ENCODE data around the gene ISL2.
"Not testable (repeated sequence)": the region's sequence is repeated elsewhere in the genome, so short reads cannot be mapped to it uniquely, and the experiment has no call there.

The ISL2 gene

DNA sequence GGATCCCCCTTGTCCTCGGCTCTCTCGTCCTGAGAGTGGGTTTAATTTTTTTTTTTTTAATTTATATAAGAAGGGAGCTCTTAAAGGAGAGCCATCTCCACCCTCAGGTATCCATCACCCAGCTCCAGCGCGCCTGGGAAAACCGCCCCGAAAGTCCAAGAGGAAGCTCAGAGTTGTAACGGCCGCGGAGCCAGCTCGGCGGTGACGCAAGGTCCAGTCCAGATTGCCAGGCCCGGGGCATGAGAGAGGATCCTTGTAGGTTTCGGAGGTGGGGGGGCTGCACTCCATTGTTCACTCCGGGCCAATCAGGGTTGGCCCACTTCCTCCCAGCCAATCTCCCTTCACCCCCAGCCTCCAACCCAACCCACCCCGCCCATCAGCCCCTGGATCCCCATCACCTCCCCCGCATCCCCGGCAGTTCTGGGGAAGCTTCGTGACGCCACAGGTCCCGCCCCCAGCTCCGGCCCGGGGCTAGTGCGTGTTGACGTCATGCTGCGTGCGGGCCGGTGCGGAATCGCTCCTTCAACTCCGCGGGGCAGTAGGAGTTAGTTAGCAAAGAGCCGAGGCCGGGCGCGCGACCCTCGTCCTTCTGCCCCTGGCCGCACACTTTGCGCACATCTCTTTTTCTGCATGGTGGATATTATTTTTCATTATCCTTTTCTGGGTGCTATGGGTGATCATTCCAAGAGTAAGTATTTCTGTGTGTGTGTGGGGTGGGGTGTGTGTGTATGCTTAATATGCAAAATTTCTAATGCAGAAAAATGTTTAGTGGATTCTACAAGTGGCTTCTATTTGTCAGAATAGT is at the start of gene ISL2:
Gene ISL2 (plus strand): TSS at position 520 of the 805 bp plus-strand sequence. CDS start 111 bp downstream, at position 631.
- DNase-seq = peak; percentile 86

DNA sequence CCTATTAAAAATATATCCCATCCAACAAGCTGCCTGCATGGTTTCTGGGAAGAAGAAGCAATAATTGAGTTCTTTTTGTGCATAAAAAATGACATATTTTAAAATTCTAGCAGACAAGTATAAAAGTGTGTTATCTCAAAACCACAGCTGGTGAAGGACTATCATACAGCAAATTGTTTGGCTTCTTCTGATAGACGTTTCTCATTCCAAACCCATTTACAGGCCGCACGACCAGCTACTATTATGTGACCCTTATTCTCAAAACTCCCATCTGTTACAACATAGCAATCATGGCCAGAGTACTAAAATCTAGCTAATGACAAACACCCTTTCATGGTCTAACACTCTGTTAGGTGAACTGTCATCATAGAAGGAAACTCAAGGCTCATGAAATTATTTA is 47.0 kb upstream of the ISL2 start:
- Mint-ChIP-seq H3K9me3 (no peaks in the 10 kb centered on the region), H3K4me1 (peaks cover 13% of the 10 kb centered on the region), H3K36me3 (ENCODE audit: low read depth) (peaks cover 74% of the 10 kb centered on the region), H3K27ac (no peak overlapping the region), H3K4me3 (no peak overlapping the region), H3K27me3 (ENCODE audit: low read depth, poor library complexity) (no peaks in the 10 kb centered on the region)
- TF ChIP-seq, protein P1, sequence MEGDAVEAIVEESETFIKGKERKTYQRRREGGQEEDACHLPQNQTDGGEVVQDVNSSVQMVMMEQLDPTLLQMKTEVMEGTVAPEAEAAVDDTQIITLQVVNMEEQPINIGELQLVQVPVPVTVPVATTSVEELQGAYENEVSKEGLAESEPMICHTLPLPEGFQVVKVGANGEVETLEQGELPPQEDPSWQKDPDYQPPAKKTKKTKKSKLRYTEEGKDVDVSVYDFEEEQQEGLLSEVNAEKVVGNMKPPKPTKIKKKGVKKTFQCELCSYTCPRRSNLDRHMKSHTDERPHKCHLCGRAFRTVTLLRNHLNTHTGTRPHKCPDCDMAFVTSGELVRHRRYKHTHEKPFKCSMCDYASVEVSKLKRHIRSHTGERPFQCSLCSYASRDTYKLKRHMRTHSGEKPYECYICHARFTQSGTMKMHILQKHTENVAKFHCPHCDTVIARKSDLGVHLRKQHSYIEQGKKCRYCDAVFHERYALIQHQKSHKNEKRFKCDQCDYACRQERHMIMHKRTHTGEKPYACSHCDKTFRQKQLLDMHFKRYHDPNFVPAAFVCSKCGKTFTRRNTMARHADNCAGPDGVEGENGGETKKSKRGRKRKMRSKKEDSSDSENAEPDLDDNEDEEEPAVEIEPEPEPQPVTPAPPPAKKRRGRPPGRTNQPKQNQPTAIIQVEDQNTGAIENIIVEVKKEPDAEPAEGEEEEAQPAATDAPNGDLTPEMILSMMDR (IDR thresholded peaks at IDR 0.05) = no peak
- DNase-seq = no peak

More for the DNA sequence above, at the start of gene ISL2:
- Mint-ChIP-seq H3K4me3 (peak within 1 kb of the TSS; percentile 85), H3K27me3 (ENCODE audit: low read depth, poor library complexity) (peaks cover 92% of the 10 kb centered on the region), H3K27ac (no peak within 1 kb of the TSS), H3K9me3 (no peaks in the 10 kb centered on the region), H3K4me1 (peaks cover 50% of the 10 kb centered on the region), H3K36me3 (ENCODE audit: low read depth) (no peaks in the 10 kb centered on the region)
- TF ChIP-seq, protein P1 (IDR thresholded peaks at IDR 0.05) = no peak

DNA sequence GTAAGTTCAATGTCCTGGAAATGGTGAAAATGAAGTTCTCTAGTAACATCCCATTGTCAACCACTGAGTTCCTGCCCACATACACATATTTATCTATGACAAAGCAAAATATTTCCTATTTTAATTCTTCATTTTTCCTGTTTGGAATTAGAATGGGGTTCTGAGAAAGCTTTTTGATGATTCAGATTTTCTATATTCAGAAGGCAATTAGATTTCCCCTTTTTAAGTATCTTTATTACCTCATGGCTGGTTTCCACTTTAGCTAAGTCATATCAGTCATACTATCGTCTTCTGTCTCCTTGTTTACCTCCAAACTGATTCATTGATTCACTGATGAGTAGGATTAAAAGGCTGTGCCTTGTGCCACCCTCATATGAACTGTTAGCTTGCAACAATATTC is 43.2 kb upstream of the ISL2 start:
- DNase-seq = no peak
- H3K4me1 Mint-ChIP-seq = peaks cover 13% of the 10 kb centered on the region
- H3K4me3 Mint-ChIP-seq = no peak overlapping the region
- H3K9me3 Mint-ChIP-seq = no peaks in the 10 kb centered on the region
- no peaks in the 10 kb centered on the region for H3K27me3 Mint-ChIP-seq (ENCODE audit: low read depth, poor library complexity)
- peaks cover 44% of the 10 kb centered on the region for H3K36me3 Mint-ChIP-seq (ENCODE audit: low read depth)
- TF ChIP-seq, protein P1 (IDR thresholded peaks at IDR 0.05) = no peak
- peak overlapping the region; percentile 19 for H3K27ac Mint-ChIP-seq

- H3K27ac Mint-ChIP-seq; H3K9me3 Mint-ChIP-seq; H3K27me3 Mint-ChIP-seq (ENCODE audit: low read depth, poor library complexity); H3K4me3 Mint-ChIP-seq; DNase-seq: not testable (repeated sequence)
- H3K4me1 Mint-ChIP-seq = peaks cover 13% of the 10 kb centered on the region
- H3K36me3 Mint-ChIP-seq (ENCODE audit: low read depth) = peaks cover 44% of the 10 kb centered on the region
These were observed 42.1 kb upstream of the ISL2 start for GRCh38 chr15:76294463-76294862.

DNA sequence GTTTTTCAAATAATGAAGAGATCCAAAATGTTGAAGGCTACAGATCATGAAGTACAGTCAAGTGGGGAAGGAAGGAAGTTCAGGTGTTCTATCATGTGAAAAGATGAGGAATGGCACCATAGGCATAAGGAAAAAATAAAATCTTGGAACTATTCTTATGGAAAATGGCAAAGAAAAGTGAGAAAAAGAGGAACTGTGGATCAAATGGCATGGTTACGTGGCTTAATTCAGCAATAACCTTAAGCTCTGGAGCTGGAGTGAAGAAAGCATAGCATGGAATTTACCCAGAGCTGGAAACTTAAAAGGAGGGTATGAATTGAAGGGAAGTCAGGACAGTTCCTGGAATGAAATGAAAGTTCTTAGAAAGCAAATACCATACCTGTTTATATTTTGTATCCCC is 39.7 kb upstream of the ISL2 start:
- H3K4me1 Mint-ChIP-seq = peaks cover 9% of the 10 kb centered on the region
- H3K27me3 Mint-ChIP-seq (ENCODE audit: low read depth, poor library complexity) = no peaks in the 10 kb centered on the region
- H3K36me3 Mint-ChIP-seq (ENCODE audit: low read depth) = peaks cover 24% of the 10 kb centered on the region
- H3K27ac Mint-ChIP-seq = no peak overlapping the region
- no peak overlapping the region for H3K4me3 Mint-ChIP-seq
- H3K9me3 Mint-ChIP-seq = no peaks in the 10 kb centered on the region
- DNase-seq = no peak
- TF ChIP-seq, protein P1 (IDR thresholded peaks at IDR 0.05) = no peak

DNA sequence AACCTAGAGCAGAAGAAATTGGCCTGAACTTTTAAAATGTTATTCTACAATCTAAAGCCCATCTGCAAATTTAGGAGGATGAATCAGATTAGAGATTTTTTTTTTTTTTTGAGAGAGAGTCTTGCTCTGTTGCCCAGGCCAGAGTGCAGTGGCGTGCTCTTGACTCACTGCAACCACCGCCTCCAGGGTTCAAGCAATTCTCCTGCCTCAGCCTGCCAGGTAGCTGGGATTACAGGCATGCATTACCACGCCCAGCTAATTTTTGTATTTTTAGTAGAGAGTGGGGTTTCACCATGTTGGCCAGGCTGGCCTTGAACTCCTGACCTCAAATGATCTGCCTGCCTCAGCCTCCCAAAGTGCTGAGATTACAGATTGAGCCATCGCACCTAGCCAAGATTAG is 38.6 kb upstream of the ISL2 start:
- not testable (repeated sequence) for H3K27me3 Mint-ChIP-seq (ENCODE audit: low read depth, poor library complexity); H3K27ac Mint-ChIP-seq; H3K9me3 Mint-ChIP-seq; H3K4me3 Mint-ChIP-seq; DNase-seq; H3K4me1 Mint-ChIP-seq
- H3K36me3 Mint-ChIP-seq (ENCODE audit: low read depth) = peaks cover 14% of the 10 kb centered on the region

GRCh38 chr15:76298986-76299385 is 37.6 kb upstream of the ISL2 start:
- Mint-ChIP-seq H3K27me3 (ENCODE audit: low read depth, poor library complexity) (peaks cover 4% of the 10 kb centered on the region), H3K4me3 (no peak overlapping the region), H3K9me3 (peaks cover 2% of the 10 kb centered on the region), H3K36me3 (ENCODE audit: low read depth) (peaks cover 13% of the 10 kb centered on the region), H3K4me1 (no peaks in the 10 kb centered on the region), H3K27ac (no peak overlapping the region)
- TF ChIP-seq, protein P1 (IDR thresholded peaks at IDR 0.05) = no peak
- DNase-seq = no peak
